ENCODE results near the gene MAPK9. TPM values are rescaled to one million over a fixed set of nuclear protein-coding genes. Genes with fewer than 3 reads are reported as not detected.
"Not testable (repeated sequence)": the region's sequence is repeated elsewhere in the genome, so short reads cannot be mapped to it uniquely, and the experiment has no call there.

The MAPK9 gene
- total RNA-seq, 2 experiments from 2014 or later: 21.2 to 21.7 TPM

DNA sequence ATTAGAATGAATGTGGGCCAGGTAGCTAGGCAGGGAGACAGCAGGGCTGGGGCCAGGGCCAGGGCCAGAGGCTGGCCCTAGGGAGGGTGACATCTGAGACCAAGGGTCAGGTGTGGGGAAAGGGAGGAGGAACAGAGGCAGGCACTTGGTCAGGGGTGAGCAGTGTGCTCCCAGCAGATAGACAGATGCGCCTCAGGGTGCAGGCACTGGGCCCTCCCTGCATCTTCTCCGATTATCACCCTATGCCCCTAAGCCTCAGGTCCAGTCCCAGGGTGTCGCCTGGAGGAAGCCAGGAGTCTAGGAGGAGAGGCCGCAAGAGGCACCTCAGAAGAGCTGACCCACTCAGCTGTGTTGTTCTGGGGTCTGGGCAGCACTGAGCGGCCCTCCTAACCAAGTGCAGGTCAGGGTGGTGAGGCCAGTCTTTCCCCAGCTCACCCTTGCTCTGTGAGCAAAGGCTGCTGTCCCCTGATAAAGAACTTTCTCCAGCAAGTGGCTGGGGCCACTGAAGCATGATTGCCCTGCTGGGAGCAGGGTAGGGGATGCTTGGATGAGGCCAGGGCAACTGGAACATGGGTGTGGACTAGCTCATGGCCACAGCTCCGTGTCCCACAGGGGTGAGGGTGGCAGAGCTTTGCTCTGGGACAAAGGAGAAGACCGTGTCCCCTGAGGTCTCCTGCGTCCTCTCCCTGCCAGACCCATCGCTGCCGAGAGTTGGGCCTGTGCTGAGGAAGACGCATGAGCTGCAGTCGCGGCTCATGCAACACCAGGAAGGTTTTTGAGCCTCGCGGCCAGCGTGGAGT, 80.7 kb downstream of the MAPK9 start:
- Mint-ChIP-seq H3K36me3 (ENCODE audit: low read depth) (peaks cover 5% of the 10 kb centered on the region), H3K4me3 (no peak overlapping the region), H3K9me3 (no peaks in the 10 kb centered on the region), H3K27ac (no peak overlapping the region), H3K27me3 (peaks cover 47% of the 10 kb centered on the region), H3K4me1 (ENCODE audit: low read depth) (peaks cover 12% of the 10 kb centered on the region)
- ATAC-seq (ENCODE audit: poor library complexity): no peak
- no peak overlapping the region for H3K4me3 ChIP-seq (ENCODE audit: low read length)
- H3K27ac ChIP-seq (ENCODE audit: low read depth in 1 of 2, low read length in 2 of 2): no peak overlapping the region
- H3K4me1 ChIP-seq (ENCODE audit: insufficient read depth, low read length): peaks cover 6% of the 10 kb centered on the region
- H3K9me3 ChIP-seq (ENCODE audit: control insufficient read depth in 1 of 2, insufficient read depth in 1 of 2, low read length in 2 of 2): peaks cover 2 to 51% of the 10 kb centered on the region in 2 experiments
- DNase-seq: no peak
- H3K27me3 ChIP-seq (ENCODE audit: control insufficient read depth in 1 of 2, insufficient read depth in 2 of 2, low read length in 2 of 2): peaks cover 26 to 39% of the 10 kb centered on the region in 2 experiments
- intact Hi-C loops (cut with DNase I, micrococcal nuclease): no loop called here
- POLR2A ChIA-PET: no interaction called here
- CTCF ChIA-PET: no interaction called here
- H3K36me3 ChIP-seq (ENCODE audit: insufficient read depth, low read length): no peaks in the 10 kb centered on the region
- TF ChIP-seq, protein P1, sequence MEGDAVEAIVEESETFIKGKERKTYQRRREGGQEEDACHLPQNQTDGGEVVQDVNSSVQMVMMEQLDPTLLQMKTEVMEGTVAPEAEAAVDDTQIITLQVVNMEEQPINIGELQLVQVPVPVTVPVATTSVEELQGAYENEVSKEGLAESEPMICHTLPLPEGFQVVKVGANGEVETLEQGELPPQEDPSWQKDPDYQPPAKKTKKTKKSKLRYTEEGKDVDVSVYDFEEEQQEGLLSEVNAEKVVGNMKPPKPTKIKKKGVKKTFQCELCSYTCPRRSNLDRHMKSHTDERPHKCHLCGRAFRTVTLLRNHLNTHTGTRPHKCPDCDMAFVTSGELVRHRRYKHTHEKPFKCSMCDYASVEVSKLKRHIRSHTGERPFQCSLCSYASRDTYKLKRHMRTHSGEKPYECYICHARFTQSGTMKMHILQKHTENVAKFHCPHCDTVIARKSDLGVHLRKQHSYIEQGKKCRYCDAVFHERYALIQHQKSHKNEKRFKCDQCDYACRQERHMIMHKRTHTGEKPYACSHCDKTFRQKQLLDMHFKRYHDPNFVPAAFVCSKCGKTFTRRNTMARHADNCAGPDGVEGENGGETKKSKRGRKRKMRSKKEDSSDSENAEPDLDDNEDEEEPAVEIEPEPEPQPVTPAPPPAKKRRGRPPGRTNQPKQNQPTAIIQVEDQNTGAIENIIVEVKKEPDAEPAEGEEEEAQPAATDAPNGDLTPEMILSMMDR (IDR thresholded peaks at IDR 0.05): no peak

DNA sequence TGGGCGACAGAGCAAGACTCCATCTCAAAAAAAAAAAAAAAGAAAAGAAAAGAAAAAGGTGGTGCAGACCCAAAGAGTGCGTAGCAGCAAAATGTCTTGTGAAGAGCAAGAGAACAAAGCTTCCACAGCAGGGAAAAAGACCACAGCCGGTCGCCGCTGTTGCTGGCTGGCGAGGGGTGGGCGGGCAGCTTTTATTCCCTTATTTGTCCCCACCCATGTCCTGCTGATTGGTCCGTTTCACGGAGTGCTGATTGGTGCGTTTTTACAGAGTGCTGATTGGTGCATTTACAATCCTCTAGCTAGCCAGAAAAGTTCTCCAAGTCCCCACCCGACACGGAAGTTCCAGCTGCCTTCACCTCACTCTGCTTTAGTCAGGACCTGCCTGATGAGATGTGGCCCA, 81.8 kb downstream of the MAPK9 start:
- H3K27ac Mint-ChIP-seq; CTCF ChIA-PET; intact Hi-C loops (cut with DNase I, micrococcal nuclease); H3K36me3 Mint-ChIP-seq (ENCODE audit: low read depth); DNase-seq; H3K4me3 ChIP-seq (ENCODE audit: low read length); H3K4me3 Mint-ChIP-seq; POLR2A ChIA-PET; H3K4me1 ChIP-seq (ENCODE audit: insufficient read depth, low read length); ATAC-seq (ENCODE audit: poor library complexity); H3K36me3 ChIP-seq (ENCODE audit: insufficient read depth, low read length); H3K9me3 Mint-ChIP-seq; H3K27ac ChIP-seq (ENCODE audit: low read depth in 1 of 2, low read length in 2 of 2): not testable (repeated sequence)
- Histone ChIP-seq H3K27me3 (ENCODE audit: control insufficient read depth in 1 of 2, insufficient read depth in 2 of 2, low read length in 2 of 2) (peaks cover 26 to 39% of the 10 kb centered on the region in 2 experiments), H3K9me3 (ENCODE audit: control insufficient read depth in 1 of 2, insufficient read depth in 1 of 2, low read length in 2 of 2) (peaks cover 0 to 40% of the 10 kb centered on the region in 2 experiments)
- Mint-ChIP-seq H3K4me1 (ENCODE audit: low read depth) (peaks cover 12% of the 10 kb centered on the region), H3K27me3 (peaks cover 51% of the 10 kb centered on the region)

DNA sequence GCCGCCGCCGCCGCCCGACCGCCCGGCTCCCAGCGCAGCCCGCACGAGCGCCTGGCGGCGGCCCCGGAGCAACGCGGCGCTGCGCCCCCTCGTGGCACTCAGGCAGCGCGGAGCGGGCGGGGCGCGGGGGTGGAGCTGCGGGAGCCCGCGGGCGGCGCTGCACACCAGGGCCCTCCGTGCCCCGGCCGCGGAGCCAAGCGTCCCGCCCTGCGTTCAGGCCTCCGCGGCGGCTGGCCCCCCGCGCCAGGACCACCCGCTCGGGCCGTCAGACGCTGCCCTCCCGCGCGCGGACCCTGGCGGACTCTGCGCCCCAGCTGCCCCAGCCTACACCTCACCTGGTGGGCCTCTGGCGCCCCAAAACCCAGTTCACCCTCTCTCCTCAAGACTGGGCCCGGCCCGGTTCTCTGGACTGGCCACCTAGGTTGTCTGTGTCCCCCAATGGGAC, 82.7 kb downstream of the MAPK9 start, which contains the start of gene RASGEF1C:
Gene RASGEF1C (minus strand): TSS at position 75 of the 445 bp plus-strand sequence. CDS start 71,159 bp downstream, outside the sequence.
- Histone ChIP-seq H3K27ac (ENCODE audit: low read depth in 1 of 2, low read length in 2 of 2) (no peak within 1 kb of the TSS), H3K4me1 (ENCODE audit: insufficient read depth, low read length) (peaks cover 6% of the 10 kb centered on the region), H3K27me3 (ENCODE audit: control insufficient read depth in 1 of 2, insufficient read depth in 2 of 2, low read length in 2 of 2) (peaks cover 26 to 39% of the 10 kb centered on the region in 2 experiments), H3K36me3 (ENCODE audit: insufficient read depth, low read length) (no peaks in the 10 kb centered on the region), H3K4me3 (ENCODE audit: low read length) (no peak within 1 kb of the TSS), H3K9me3 (ENCODE audit: control insufficient read depth in 1 of 2, insufficient read depth in 1 of 2, low read length in 2 of 2) (peaks cover 0 to 31% of the 10 kb centered on the region in 2 experiments)
- TF ChIP-seq, protein P1 (IDR thresholded peaks at IDR 0.05): no peak
- peak; percentile 93 for ATAC-seq (ENCODE audit: poor library complexity)
- POLR2A ChIA-PET: interaction anchor here (0.9 kb wide), 1 partner anchor 586 kb away, joined by 3 read pairs; no protein-coding TSS in a partner anchor
- intact Hi-C loops (cut with DNase I, micrococcal nuclease): loop anchor here (10.0 kb wide), 1 partner anchor 116 kb away; no protein-coding TSS in a partner anchor
- Mint-ChIP-seq H3K9me3 (no peaks in the 10 kb centered on the region), H3K27me3 (peaks cover 57% of the 10 kb centered on the region), H3K27ac (no peak within 1 kb of the TSS), H3K36me3 (ENCODE audit: low read depth) (peaks cover 5% of the 10 kb centered on the region), H3K4me1 (ENCODE audit: low read depth) (peaks cover 12% of the 10 kb centered on the region), H3K4me3 (peak within 1 kb of the TSS; percentile 71)
- CTCF ChIA-PET: interaction anchor here (0.6 to 1.5 kb wide), 3 partner anchors 82 to 119 kb away, joined by 3 to 5 read pairs (median 3); no protein-coding TSS in a partner anchor
- DNase-seq: peak; percentile 30 to 85 (median 51)

Measured in CD4-positive, alpha-beta T cell (primary cell).